ENCODE measurements around the gene PRCP. TPM values are rescaled to one million over a fixed set of nuclear protein-coding genes. Genes with fewer than 3 reads are reported as not detected.

Gene PRCP
- total RNA-seq, 2 experiments from 2014 or later: 21.8 to 29.9 TPM

DNA sequence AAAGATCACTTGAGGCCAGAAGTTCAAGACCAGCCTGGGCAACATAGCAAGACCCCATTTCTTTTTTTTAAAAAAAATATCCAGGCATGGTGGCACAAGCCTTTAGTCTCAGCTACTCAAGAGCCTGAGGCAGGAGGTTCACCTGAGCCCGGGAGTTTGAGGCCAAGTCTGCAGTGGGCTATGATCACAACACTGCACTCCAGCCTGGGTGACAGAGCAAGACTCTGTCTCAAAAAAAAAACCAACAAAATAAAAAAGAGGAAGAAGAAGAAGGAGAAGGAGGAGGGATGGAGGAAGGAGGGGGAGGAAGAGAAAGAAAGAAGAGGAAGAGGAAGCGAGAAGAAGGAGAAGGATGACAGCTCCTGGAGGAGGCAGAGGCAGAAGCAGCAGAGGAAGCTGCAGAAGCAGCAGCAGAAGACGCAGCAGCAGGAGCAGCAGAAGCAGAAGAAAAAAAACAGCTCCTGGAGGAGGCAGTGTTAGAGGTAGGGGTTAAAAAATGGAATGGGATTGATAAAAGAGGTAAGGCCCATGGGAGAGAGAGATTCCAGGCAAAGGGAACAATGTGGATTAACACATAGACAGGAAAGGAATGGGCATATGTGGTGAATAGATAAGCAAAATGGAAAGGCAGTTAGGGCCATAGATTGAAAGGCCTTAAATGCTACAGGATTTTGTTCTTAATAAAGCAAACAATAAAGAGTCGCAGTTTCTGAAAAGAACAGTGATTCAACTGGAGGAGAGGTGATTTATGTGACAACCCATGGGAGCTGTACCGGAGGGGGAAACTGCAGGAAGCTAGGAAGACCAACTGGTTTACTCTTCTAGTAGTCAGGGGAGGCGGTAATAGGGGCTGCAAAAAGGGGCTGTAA lies 10.9 kb downstream of the PRCP start:
- Mint-ChIP-seq H3K27ac (no peak overlapping the region), H3K36me3 (ENCODE audit: low read depth) (no peaks in the 10 kb centered on the region), H3K4me3 (no peak overlapping the region), H3K27me3 (no peaks in the 10 kb centered on the region), H3K9me3 (no peaks in the 10 kb centered on the region), H3K4me1 (ENCODE audit: low read depth) (peaks cover 8% of the 10 kb centered on the region)
- ATAC-seq (no peak), DNase-seq (no peak)
- intact Hi-C loops (cut with micrococcal nuclease): no loop called here
- ChIA-PET POLR2A (interaction anchor here (2.2 kb wide), 1 partner anchor 11 kb away, joined by 7 read pairs; the partner anchor contains the start of gene PRCP), CTCF (interaction anchor here (1.8 kb wide), 2 partner anchors 22 kb away, joined by 6 to 12 read pairs; no protein-coding TSS in a partner anchor)
- TF ChIP-seq, protein P1, sequence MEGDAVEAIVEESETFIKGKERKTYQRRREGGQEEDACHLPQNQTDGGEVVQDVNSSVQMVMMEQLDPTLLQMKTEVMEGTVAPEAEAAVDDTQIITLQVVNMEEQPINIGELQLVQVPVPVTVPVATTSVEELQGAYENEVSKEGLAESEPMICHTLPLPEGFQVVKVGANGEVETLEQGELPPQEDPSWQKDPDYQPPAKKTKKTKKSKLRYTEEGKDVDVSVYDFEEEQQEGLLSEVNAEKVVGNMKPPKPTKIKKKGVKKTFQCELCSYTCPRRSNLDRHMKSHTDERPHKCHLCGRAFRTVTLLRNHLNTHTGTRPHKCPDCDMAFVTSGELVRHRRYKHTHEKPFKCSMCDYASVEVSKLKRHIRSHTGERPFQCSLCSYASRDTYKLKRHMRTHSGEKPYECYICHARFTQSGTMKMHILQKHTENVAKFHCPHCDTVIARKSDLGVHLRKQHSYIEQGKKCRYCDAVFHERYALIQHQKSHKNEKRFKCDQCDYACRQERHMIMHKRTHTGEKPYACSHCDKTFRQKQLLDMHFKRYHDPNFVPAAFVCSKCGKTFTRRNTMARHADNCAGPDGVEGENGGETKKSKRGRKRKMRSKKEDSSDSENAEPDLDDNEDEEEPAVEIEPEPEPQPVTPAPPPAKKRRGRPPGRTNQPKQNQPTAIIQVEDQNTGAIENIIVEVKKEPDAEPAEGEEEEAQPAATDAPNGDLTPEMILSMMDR (IDR thresholded peaks at IDR 0.05): no peak

DNA sequence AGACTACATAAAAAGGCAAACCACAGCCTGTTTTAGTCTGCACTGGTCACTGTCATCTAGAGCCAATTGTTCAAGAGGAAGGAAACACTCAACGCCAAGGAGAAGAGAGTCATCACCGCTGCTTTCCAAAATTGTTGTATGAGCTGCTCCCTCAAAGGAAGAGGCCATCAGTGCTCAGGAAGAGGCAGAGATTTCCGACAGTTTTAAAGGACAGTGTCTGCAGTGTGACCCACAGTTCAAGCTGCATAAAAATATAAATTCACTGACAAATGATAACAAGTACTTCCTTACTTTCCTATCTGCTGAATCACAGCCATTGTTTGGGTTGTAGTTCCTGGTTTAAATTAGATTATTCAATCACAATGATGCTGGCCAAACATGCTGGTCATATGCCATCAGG lies 16.4 kb downstream of the PRCP start:
- no peak overlapping the region for H3K4me3 Mint-ChIP-seq
- H3K9me3 Mint-ChIP-seq: peaks cover 5% of the 10 kb centered on the region
- no peaks in the 10 kb centered on the region for H3K27me3 Mint-ChIP-seq
- CTCF ChIA-PET: interaction anchor here (0.8 to 4.5 kb wide), 2 partner anchors 16 to 24 kb away, joined by 3 to 37 read pairs; no protein-coding TSS in a partner anchor
- POLR2A ChIA-PET: interaction anchor here (0.8 kb wide), 1 partner anchor 16 kb away, joined by 3 read pairs; no protein-coding TSS in a partner anchor
- TF ChIP-seq, protein P1 (IDR thresholded peaks at IDR 0.05): no peak
- no peak for DNase-seq
- H3K36me3 Mint-ChIP-seq (ENCODE audit: low read depth): peaks cover 14% of the 10 kb centered on the region
- intact Hi-C loops (cut with micrococcal nuclease): no loop called here
- H3K27ac Mint-ChIP-seq: no peak overlapping the region
- ATAC-seq: no peak
- H3K4me1 Mint-ChIP-seq (ENCODE audit: low read depth): peaks cover 5% of the 10 kb centered on the region

GRCh38 chr11:82874646-82875523 lies 25.3 kb downstream of the PRCP start:
- TF ChIP-seq, protein P1 (IDR thresholded peaks at IDR 0.05): no peak
- peaks cover 19% of the 10 kb centered on the region for H3K9me3 Mint-ChIP-seq
- POLR2A ChIA-PET: interaction anchor here (1.3 kb wide), 1 partner anchor 27 kb away, joined by 3 read pairs; no protein-coding TSS in a partner anchor
- H3K27me3 Mint-ChIP-seq: no peaks in the 10 kb centered on the region
- ATAC-seq: no peak
- H3K4me1 Mint-ChIP-seq (ENCODE audit: low read depth): peaks cover 26% of the 10 kb centered on the region
- no peak overlapping the region for H3K27ac Mint-ChIP-seq
- peaks cover 25% of the 10 kb centered on the region for H3K36me3 Mint-ChIP-seq (ENCODE audit: low read depth)
- intact Hi-C loops (cut with micrococcal nuclease): no loop called here
- no peak for DNase-seq
- no peak overlapping the region for H3K4me3 Mint-ChIP-seq
- CTCF ChIA-PET: no interaction called here

DNA sequence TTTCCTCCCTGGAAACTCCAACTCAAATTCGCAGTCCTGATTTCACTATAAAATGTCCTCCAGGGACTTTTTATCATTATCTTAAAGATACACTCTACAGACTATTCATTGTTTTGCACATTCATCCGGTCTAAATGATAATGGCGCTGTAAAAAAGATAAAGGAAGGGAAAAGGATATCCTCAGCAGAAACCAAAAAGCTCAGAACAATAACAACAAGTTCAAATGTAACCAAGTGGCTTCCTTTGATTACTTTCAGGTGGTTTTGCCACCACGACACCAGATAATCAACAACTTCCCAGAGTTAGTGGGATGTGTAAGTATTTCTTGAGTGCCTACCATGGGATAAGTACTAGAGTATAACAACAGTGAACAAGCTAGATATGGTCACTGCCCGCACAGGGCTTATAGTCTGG lies 26.3 kb downstream of the PRCP start:
- ATAC-seq (peak; percentile 39), DNase-seq (no peak)
- CTCF ChIA-PET: no interaction called here
- H3K36me3 Mint-ChIP-seq (ENCODE audit: low read depth): peaks cover 22% of the 10 kb centered on the region
- peaks cover 19% of the 10 kb centered on the region for H3K9me3 Mint-ChIP-seq
- H3K4me3 Mint-ChIP-seq: no peak overlapping the region
- H3K27me3 Mint-ChIP-seq: no peaks in the 10 kb centered on the region
- peaks cover 26% of the 10 kb centered on the region for H3K4me1 Mint-ChIP-seq (ENCODE audit: low read depth)
- intact Hi-C loops (cut with micrococcal nuclease): no loop called here
- TF ChIP-seq, protein P1 (IDR thresholded peaks at IDR 0.05): no peak
- peak overlapping the region; percentile 50 for H3K27ac Mint-ChIP-seq
- POLR2A ChIA-PET: interaction anchor here (0.6 to 0.9 kb wide), 2 partner anchors 27 to 375 kb away, joined by 3 read pairs; partner anchors contain the start of gene DDIAS

Data from activated CD8-positive, alpha-beta T cell treated with anti-CD3 and anti-CD28 coated beads for 36 hours (primary cell).